Neutrophil (primary cell): ENCODE results near the gene STRADB.

Experiments used
- H3K27ac ChIP-seq: fragments of 200-600 bp; sonication (generic); 2 replicates; pipeline ENCODE4 v1.5.1; 2016; ENCODE audit warnings: mild to moderate bottlenecking, moderate library complexity
- H3K27me3 ChIP-seq: fragments of 200-600 bp; sonication (generic); 2 replicates; pipeline ENCODE4 v1.6.0; 2016; ENCODE audit warnings: mild to moderate bottlenecking
- H3K36me3 ChIP-seq: fragments of 200-600 bp; sonication (generic); 2 replicates; pipeline ENCODE4 v1.5.1; 2017
- H3K4me1 ChIP-seq, 2 experiments: fragments of 200-600 bp in 1 of 2; sonication (generic) in 1 of 2; 1 replicate in 1 of 2; 2 replicates in 1 of 2; pipeline versions ENCODE4 v1.5.1 to v1.6.1; 2013 to 2016; ENCODE audit warnings: low read depth in 1 of 2, low read length in 1 of 2, mild to moderate bottlenecking in 1 of 2, moderate library complexity in 1 of 2; ENCODE audit not compliant: control insufficient read depth in 1 of 2, insufficient read depth in 1 of 2
- H3K4me3 ChIP-seq, 2 experiments: fragments of 200-600 bp in 1 of 2; sonication (generic) in 1 of 2; 1 replicate in 1 of 2; 2 replicates in 1 of 2; pipeline ENCODE4 v1.5.1; 2013 to 2016; ENCODE audit warnings: low read depth in 1 of 2, low read length in 1 of 2, mild to moderate bottlenecking in 1 of 2, moderate library complexity in 1 of 2
- H3K9me3 ChIP-seq: fragments of 200-600 bp; sonication (generic); 2 replicates; pipeline ENCODE4 v1.5.1; 2016
- CTCF ChIP-seq: fragments of 200-600 bp; sonication (generic); IDR thresholded peaks from 2 replicates; pipeline ENCODE4 v1.5.1; 2016; ENCODE audit warnings: antibody characterized with exemption

Gene STRADB

GRCh38 chr2:201465524-201465971, 14.0 kb downstream of the STRADB start:
- H3K27me3 ChIP-seq = no peaks in the 10 kb centered on the region
- H3K27ac ChIP-seq = no peak overlapping the region
- H3K4me1 ChIP-seq = no peaks in the 10 kb centered on the region
- no peaks in the 10 kb centered on the region for H3K9me3 ChIP-seq
- no peak overlapping the region for H3K4me3 ChIP-seq
- no peak for TF ChIP-seq CTCF
- peaks cover 8% of the 10 kb centered on the region for H3K36me3 ChIP-seq

- TF ChIP-seq CTCF = no peak
- H3K4me1 ChIP-seq = no peaks in the 10 kb centered on the region
- H3K27ac ChIP-seq = no peak overlapping the region
- H3K4me3 ChIP-seq = no peak overlapping the region
- no peaks in the 10 kb centered on the region for H3K9me3 ChIP-seq
- H3K36me3 ChIP-seq = peaks cover 9% of the 10 kb centered on the region
- no peaks in the 10 kb centered on the region for H3K27me3 ChIP-seq
These were observed 14.6 kb downstream of the STRADB start for GRCh38 chr2:201466050-201466675.

DNA sequence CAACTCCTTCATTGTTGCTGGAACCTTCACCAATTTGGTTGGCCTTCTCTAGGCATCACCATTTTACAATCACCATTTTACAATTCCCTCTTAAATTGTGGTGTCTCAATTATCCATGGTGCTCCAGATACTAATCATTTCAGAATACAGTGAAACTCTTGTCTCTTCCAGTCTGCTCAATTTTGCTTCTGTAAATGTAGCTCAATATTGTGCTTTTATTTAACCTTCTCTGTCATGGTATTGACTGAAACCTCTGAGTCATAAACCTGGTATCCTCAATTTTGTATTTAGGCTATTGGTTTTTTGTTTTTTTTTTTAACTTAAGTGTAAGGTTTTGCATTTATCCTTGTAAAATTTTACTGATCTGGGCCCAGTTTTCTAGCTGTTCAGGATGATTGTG, 16.1 kb downstream of the STRADB start:
- Histone ChIP-seq H3K27me3 (no peaks in the 10 kb centered on the region), H3K36me3 (peaks cover 9% of the 10 kb centered on the region), H3K4me3 (no peak overlapping the region), H3K27ac (no peak overlapping the region), H3K4me1 (no peaks in the 10 kb centered on the region), H3K9me3 (no peaks in the 10 kb centered on the region)
- TF ChIP-seq CTCF = no peak

- Histone ChIP-seq H3K9me3 (no peaks in the 10 kb centered on the region), H3K4me1 (no peaks in the 10 kb centered on the region), H3K27me3 (no peaks in the 10 kb centered on the region), H3K4me3 (no peak overlapping the region), H3K27ac (no peak overlapping the region), H3K36me3 (peaks cover 9% of the 10 kb centered on the region)
- TF ChIP-seq CTCF = no peak
These were observed 19.5 kb downstream of the STRADB start for GRCh38 chr2:201470821-201471731.

GRCh38 chr2:201471732-201472393, 20.3 kb downstream of the STRADB start:
- Histone ChIP-seq H3K27me3 (no peaks in the 10 kb centered on the region), H3K9me3 (no peaks in the 10 kb centered on the region), H3K36me3 (peaks cover 9% of the 10 kb centered on the region), H3K4me1 (no peaks in the 10 kb centered on the region), H3K27ac (no peak overlapping the region), H3K4me3 (no peak overlapping the region)
- TF ChIP-seq CTCF = no peak
